Measurements from ENCODE around the gene ABCA3.
"Not testable (repeated sequence)": the region's sequence is repeated elsewhere in the genome, so short reads cannot be mapped to it uniquely, and the experiment has no call there.

The ABCA3 gene

DNA sequence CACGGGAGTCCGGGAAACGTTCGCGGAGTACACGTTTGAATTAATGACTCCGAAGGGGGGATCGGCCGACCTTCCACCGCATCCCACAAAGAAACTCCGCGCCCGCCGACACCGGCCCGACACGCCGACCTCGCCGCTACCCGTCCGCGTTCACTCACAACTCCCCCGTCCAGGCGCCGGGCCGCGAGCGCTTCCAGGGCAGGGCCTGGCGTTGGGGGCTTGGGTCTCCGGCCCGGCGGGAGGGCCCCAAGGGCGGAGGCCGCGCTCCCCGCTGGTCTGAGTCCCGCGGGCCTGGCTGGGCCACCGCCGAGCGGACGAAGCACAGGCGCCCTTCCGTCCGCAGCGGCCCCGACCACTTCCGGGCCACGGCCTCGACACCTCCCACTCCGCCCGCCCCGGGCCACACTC lies 73.0 kb downstream of the ABCA3 start:
- intact Hi-C loops (cut with DNase I); DNase-seq: not testable (repeated sequence)

DNA sequence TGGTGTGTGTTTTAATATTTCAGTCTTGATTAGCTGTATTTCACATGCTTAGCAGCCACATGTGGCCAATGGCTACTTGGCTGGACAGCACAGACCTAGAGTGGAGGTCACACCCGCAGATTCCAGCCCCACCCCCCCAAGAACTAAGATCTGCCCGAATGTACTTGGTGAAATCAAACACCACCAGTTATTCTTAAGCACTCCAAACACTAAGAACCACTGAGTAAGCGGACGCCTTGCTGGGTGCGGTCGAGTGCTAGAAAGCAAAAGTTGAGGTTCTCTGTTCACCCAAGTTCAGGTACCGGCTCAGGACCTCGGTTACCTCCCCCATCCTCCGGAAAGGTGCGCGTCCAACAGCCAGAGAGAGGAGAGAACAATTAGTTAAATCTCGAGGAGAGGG lies 73.6 kb downstream of the ABCA3 start:
- intact Hi-C loops (cut with DNase I); DNase-seq: not testable (repeated sequence)

GRCh38 chr16:2263026-2263425 lies 77.5 kb downstream of the ABCA3 start:
- DNase-seq: peak in 1 of 10 donors; percentile 50
- intact Hi-C loops (cut with DNase I): not testable (repeated sequence)

DNA sequence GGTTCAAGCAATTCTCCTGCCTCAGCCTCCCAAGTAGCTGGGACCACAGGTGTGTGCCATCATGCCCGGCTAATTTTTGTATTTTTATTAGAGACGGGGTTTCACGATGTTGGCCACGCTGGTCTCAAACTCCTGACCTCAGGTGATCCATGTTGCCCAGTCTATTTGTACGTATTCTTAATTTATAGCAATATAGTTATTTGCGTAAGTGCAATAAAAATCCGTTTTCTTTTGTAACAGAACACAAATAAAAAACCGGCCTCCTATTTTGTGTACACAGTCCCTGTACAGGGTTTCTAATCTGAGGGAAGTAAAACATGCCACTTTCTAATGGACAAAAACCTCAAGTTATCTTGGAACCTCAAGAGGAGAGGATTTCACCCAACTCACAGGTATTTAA lies 80.3 kb downstream of the ABCA3 start:
- peak in 1 of 10 donors; percentile 10 for DNase-seq
- intact Hi-C loops (cut with DNase I): no loop called here

DNA sequence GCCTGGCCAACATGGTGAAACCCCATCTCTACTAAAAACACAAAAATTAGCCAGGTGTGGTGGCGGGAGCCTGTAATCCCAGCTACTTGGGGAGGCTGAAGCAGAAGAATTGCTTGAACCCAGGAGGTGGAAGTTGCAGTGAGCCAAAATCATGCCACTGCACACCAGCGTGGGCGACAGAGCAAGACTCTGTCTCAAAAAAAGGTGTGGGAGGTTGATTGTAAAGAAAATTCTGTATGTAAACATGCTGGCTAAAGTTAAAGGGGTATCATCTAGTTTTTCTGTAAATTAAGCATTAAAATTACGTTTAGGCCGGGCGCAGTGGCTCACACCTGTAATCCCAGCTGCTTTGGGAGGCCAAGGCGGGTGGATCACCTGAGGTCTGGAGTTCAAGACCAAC lies 82.0 kb downstream of the ABCA3 start:
- DNase-seq: peak in 1 of 10 donors; percentile 7
- intact Hi-C loops (cut with DNase I): not testable (repeated sequence)

DNA sequence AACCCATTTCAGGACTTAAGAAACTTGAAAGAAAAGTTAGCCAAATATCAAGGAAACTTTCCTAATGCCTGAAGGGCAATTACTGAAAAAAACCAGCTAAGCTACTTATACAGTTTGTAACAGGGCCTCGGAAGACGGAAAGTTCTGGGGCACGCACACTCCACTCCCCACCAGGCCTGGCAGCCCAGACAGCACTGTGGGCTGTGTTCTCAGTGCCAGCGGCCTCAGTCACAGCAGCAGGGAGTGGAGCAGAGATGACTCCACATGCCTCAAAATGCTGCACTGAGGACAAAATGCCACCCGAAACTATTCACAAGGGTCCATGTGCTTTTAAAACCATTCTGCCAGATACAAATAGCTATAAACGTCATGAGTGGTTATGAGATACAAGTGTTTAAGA lies 82.8 kb downstream of the ABCA3 start:
- peak in 3 of 10 donors; percentile 37 to 75 (median 66) for DNase-seq
- intact Hi-C loops (cut with DNase I): no loop called here

- intact Hi-C loops (cut with DNase I): no loop called here
- peak in 3 of 10 donors; percentile 18 to 82 (median 80) for DNase-seq
These were observed 83.9 kb downstream of the ABCA3 start for GRCh38 chr16:2256531-2257140.

DNA sequence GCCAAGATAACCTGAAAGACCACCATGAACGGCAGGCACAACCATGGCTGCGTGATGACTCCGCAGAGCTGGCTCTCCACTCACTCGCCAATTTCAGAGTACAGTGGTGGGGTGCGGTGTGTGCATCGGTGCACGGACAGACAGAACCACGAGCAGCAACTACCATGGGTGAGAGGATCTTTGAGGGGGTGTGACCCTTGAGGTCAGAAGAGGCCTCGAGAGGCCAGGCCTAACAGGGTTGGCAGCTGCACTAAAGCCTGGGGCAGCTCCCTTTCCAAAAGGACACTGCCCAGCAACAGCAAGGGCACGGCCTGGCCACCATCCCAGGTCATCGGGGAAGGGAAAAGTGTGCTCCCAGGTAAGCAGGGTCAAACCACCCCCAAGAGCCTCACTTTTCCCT lies 87.2 kb downstream of the ABCA3 start:
- DNase-seq: peak in 1 of 10 donors; percentile 26
- intact Hi-C loops (cut with DNase I): no loop called here

GRCh38 chr16:2252806-2253148 lies 87.8 kb downstream of the ABCA3 start:
- intact Hi-C loops (cut with DNase I): no loop called here
- DNase-seq: no peak

DNA sequence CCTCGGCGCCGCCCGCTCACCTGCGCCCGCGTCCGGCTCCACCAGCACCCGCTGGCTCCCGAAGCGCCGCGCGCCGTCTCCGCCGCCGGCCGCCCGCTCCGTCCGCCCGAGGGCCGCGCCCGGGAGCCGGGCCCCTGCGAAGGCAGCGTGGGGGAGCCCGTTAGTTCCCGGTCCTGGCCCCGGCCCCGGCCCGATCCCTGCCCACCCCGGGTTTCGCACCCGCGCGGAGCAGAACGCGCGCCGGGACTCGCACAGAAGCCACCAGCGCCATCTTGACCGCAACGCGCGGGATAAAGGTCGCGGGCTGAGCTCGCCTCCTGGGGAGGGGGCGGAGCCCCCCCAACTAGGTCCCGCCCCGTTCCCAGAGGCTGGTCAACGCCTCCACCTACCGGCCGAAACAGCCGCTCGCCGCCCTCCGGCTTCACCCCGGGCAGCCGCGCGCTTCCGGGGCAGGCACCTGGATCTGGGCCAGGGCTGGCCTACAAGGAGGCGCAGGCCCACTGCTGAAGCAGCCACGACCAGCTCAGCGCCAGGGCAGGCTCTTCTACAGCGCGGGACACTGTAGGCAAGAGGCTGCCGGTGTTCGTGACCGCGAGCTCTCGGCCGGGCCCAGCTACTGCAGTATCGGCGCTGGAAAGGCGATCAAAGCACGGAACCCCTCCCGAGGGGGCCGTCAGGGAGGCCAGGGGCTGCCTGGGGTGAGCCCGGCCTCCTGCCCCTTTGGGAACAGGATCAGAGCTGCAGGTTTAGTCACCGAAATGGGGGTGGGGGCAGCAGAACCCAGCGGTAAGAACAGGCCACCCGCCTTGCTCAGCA lies 89.0 kb downstream of the ABCA3 start, which contains the start of gene ECI1:
Gene ECI1, minus strand, starts transcription at position 292 of the 816 bp plus-strand sequence. Its CDS starts 21 bp downstream, at position 271.
- peak; percentile 86 to 98 (median 91) for DNase-seq
- intact Hi-C loops (cut with DNase I): loop anchor here (1.0 kb wide), 1 partner anchor 96 kb away; the partner anchor contains the start of gene TRAF7

DNA sequence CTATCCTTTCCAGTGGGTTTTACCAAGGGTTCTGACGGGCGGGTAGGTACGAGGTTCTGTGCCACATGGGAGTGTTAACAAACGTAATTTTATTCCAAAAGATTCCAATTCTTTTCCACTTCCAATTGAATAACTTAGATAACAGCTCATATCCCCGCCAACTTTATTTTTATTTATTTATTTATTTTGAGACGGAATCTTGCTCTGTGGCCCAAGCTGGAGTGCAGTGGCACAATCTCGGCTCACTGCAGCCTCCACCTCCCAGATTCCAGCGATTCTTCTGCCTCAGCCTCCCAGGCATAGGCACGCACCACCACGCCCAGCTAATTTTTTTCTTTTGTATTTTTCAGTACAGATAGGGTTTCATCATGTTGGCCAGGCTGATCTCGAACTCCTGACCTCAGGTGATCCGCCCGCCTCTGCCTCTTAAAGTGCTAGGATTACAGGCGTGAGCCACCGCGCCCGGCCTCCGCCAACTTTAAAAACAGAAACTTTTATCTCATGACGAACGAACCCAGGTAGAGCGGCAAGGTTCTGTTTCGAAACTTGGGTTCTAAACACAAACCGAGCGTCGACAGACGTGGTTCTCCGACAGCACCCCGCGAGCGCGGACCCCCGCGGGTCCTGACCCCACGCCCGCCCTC lies 89.8 kb downstream of the ABCA3 start:
- no peak for DNase-seq
- intact Hi-C loops (cut with DNase I): loop anchor here (1.0 kb wide), 1 partner anchor 95 kb away; the partner anchor contains the start of gene TRAF7

DNA sequence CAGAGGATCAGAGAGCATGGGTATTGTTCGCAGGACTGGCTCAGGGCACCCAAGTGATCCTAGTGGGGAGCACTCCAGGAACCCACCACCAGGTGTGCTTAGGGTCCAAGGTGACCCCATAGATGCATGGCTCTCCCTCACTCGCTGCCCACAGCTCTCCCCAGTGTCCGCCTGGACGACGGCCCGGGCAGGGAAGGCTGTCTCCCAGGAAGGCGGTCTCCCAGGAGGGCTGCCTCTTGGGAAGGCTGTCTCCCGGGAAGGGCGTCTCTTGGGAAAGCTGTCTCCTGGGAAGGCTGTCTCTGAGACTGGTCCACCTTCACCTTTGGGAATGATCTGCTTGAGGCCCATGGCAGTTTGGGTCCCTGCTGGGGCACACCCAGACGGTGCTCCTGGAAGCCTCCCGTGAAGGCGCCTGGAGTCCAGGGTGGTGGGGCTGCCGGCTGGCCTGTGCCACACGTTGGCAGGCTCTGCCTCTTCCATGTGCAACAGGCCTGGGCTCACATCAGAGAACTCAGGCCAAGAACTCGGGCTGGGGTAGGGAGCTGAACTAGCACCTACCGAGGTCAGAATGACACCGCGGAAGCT lies 94.1 kb downstream of the ABCA3 start:
- intact Hi-C loops (cut with DNase I): no loop called here
- DNase-seq: peak in 1 of 10 donors; percentile 61

- DNase-seq: peak in 1 of 10 donors; percentile 65
- intact Hi-C loops (cut with DNase I): no loop called here
These were observed 95.4 kb downstream of the ABCA3 start for GRCh38 chr16:2244926-2245795.

GRCh38 chr16:2244301-2244700 lies 96.2 kb downstream of the ABCA3 start:
- intact Hi-C loops (cut with DNase I): no loop called here

GRCh38 chr16:2243781-2244180 lies 96.7 kb downstream of the ABCA3 start:
- DNase-seq: peak in 1 of 10 donors; percentile 59
- intact Hi-C loops (cut with DNase I): no loop called here

More at GRCh38 chr16:2244301-2244700, 96.2 kb downstream of the ABCA3 start:
- peak in 1 of 10 donors; percentile 69 for DNase-seq

- intact Hi-C loops (cut with DNase I): no loop called here
- peak in 1 of 10 donors; percentile 71 for DNase-seq
These were observed 97.4 kb downstream of the ABCA3 start for GRCh38 chr16:2243031-2243528.

- intact Hi-C loops (cut with DNase I): no loop called here
- DNase-seq: peak in 4 of 10 donors; percentile 34 to 90 (median 67)
These were observed 97.9 kb downstream of the ABCA3 start for GRCh38 chr16:2242598-2242997.

DNA sequence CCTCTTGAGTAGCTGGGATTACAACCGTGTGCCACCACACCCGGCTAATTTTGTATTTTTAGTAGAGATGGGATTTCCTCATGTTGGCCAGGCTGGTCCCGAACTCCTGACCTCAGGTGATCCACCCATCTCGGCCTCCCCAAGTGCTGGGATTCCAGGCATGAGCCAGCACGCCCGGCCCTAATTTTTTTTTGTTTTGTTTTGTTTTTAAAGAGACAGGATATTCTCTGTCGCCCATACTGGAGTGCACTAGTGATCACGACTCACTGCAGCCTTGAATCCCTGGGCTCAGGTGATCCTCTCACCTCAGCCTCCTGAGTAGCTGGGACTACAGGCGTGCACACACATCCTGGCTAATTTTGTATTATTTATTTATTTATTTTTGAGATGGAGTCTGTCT lies 100.2 kb downstream of the ABCA3 start:
- intact Hi-C loops (cut with DNase I); DNase-seq: not testable (repeated sequence)

- intact Hi-C loops (cut with DNase I): no loop called here
- DNase-seq: no peak
These were observed 101.5 kb downstream of the ABCA3 start for GRCh38 chr16:2238838-2239675.

Data from posterior cingulate gyrus (tissue), 11 donors.